Gastrocnemius medialis (tissue), 4 donors: Measurements from ENCODE around the gene MSI2.

ENCODE experiments used
- POLR2A ChIP-seq, 2 donors: fragments of 450-650 bp; IDR thresholded peaks; one replicate each; pipeline ENCODE4 v1.6.1; 2017; ENCODE audit warnings: antibody characterized with exemption in 2 of 2, mild to moderate bottlenecking in 2 of 2, moderate library complexity in 2 of 2
- TF ChIP-seq, protein P1 (sequence below), 5 experiments: fragments of 450-650 bp in 3 of 5; fragments of 200-600 bp in 2 of 5; sonication (generic) in 2 of 5; IDR thresholded peaks in 4 of 5; conservative IDR thresholded peaks in 1 of 5; 1 replicate in 4 of 5; 2 replicates in 1 of 5; pipeline ENCODE4 v1.5.1; 2016 to 2019; ENCODE audit warnings: antibody characterized with exemption in 5 of 5, mild to moderate bottlenecking in 3 of 5, moderate library complexity in 3 of 5

DNA sequence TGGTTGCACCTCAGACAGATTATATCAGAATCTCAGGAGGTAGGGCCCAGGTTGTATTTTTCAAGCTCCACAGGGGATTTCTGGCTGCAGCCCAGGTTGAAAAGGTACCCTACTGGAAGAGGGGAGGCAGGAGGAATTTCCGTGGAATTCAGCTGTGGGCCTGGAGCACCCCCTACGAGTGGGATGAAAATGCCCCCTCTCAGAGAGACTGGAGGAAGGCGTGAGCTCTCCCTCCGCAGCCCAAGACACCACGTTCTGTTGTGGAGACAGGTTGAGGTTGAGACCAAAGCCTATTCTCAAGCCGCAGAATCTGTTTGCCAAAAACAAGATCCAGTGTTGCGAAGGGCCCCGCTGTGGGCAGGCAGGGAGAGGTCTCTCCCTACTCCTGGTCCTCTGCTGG lies 386.7 kb downstream of the MSI2 start:
- TF ChIP-seq, protein P1, sequence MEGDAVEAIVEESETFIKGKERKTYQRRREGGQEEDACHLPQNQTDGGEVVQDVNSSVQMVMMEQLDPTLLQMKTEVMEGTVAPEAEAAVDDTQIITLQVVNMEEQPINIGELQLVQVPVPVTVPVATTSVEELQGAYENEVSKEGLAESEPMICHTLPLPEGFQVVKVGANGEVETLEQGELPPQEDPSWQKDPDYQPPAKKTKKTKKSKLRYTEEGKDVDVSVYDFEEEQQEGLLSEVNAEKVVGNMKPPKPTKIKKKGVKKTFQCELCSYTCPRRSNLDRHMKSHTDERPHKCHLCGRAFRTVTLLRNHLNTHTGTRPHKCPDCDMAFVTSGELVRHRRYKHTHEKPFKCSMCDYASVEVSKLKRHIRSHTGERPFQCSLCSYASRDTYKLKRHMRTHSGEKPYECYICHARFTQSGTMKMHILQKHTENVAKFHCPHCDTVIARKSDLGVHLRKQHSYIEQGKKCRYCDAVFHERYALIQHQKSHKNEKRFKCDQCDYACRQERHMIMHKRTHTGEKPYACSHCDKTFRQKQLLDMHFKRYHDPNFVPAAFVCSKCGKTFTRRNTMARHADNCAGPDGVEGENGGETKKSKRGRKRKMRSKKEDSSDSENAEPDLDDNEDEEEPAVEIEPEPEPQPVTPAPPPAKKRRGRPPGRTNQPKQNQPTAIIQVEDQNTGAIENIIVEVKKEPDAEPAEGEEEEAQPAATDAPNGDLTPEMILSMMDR (IDR thresholded peaks at IDR 0.05 in 4 of 5, conservative IDR thresholded peaks at IDR 0.05 in 1 of 5) = no peak
- no peak for TF ChIP-seq POLR2A (IDR thresholded peaks at IDR 0.05)
